ENCODE results near the gene C11orf52.
"Not testable (repeated sequence)": the region's sequence is repeated elsewhere in the genome, so short reads cannot be mapped to it uniquely, and the experiment has no call there.

The C11orf52 gene

GRCh38 chr11:111913031-111913861 is 5.5 kb upstream of the C11orf52 start:
- no peak for DNase-seq (ENCODE audit: low read depth in 2 of 2)

- DNase-seq (ENCODE audit: low read depth in 2 of 2): no peak
Measured at GRCh38 chr11:111913997-111914396, 4.7 kb upstream of the C11orf52 start.

GRCh38 chr11:111916768-111917167 is 1.9 kb upstream of the C11orf52 start:
- no peak for DNase-seq (ENCODE audit: low read depth in 2 of 2)

- no peak for DNase-seq (ENCODE audit: low read depth in 2 of 2)
Measured at GRCh38 chr11:111917312-111917711, 1.4 kb upstream of the C11orf52 start.

GRCh38 chr11:111917788-111918187 is 925 bp upstream of the C11orf52 start:
- no peak for DNase-seq (ENCODE audit: low read depth in 2 of 2)

- no peak for DNase-seq (ENCODE audit: low read depth in 2 of 2)
Measured at GRCh38 chr11:111920908-111921307, 2.2 kb downstream of the C11orf52 start.

- no peak for DNase-seq (ENCODE audit: low read depth in 2 of 2)
Measured at GRCh38 chr11:111921541-111922230, 3.0 kb downstream of the C11orf52 start.

GRCh38 chr11:111922803-111923202 is 4.1 kb downstream of the C11orf52 start:
- DNase-seq (ENCODE audit: low read depth in 2 of 2): no peak

GRCh38 chr11:111923351-111923788 is 4.7 kb downstream of the C11orf52 start:
- no peak for DNase-seq (ENCODE audit: low read depth in 2 of 2)

GRCh38 chr11:111923951-111924350 is 5.2 kb downstream of the C11orf52 start:
- DNase-seq (ENCODE audit: low read depth in 2 of 2): no peak

- no peak for DNase-seq (ENCODE audit: low read depth in 2 of 2)
Measured at GRCh38 chr11:111925953-111926352, 7.2 kb downstream of the C11orf52 start.

GRCh38 chr11:111926505-111927391 is 8.0 kb downstream of the C11orf52 start:
- DNase-seq (ENCODE audit: low read depth in 2 of 2): peak; percentile 90 to 93

- DNase-seq (ENCODE audit: low read depth in 2 of 2): no peak
Measured at GRCh38 chr11:111930472-111930871, 11.8 kb downstream of the C11orf52 start.

- no peak for DNase-seq (ENCODE audit: low read depth in 2 of 2)
Measured at GRCh38 chr11:111932611-111932950, 13.9 kb downstream of the C11orf52 start.

GRCh38 chr11:111933176-111933575 is 14.5 kb downstream of the C11orf52 start:
- DNase-seq (ENCODE audit: low read depth in 2 of 2): not testable (repeated sequence)

- DNase-seq (ENCODE audit: low read depth in 2 of 2): no peak
Measured at GRCh38 chr11:111933872-111934271, 15.2 kb downstream of the C11orf52 start.

- no peak for DNase-seq (ENCODE audit: low read depth in 2 of 2)
Measured at GRCh38 chr11:111934306-111934705, 15.6 kb downstream of the C11orf52 start.

GRCh38 chr11:111935317-111936039 is 16.8 kb downstream of the C11orf52 start:
- no peak for DNase-seq (ENCODE audit: low read depth in 2 of 2)

GRCh38 chr11:111936040-111936540 is 17.4 kb downstream of the C11orf52 start:
- DNase-seq (ENCODE audit: low read depth in 2 of 2): no peak

- no peak for DNase-seq (ENCODE audit: low read depth in 2 of 2)
Measured at GRCh38 chr11:111937461-111937769, 18.7 kb downstream of the C11orf52 start.

- no peak for DNase-seq (ENCODE audit: low read depth in 2 of 2)
Measured at GRCh38 chr11:111937844-111938243, 19.1 kb downstream of the C11orf52 start.
